SK-N-SH (cell line): ENCODE data around the gene RBM28. TPM values are rescaled to one million over a fixed set of nuclear protein-coding genes. Genes with fewer than 3 reads are reported as not detected.

ENCODE experiments used
- CTCF ChIA-PET: fragments of 300-600, 350-600 bp; formaldehyde crosslinking; extraction: SDS; loops from one replicate; lab custom pipeline; 2021; lab: Yijun Ruan, JAX
- POLR2A ChIA-PET: fragments of 350-600 bp; sonication (Branson Sonifier 250); formaldehyde crosslinking; extraction: SDS; loops from one replicate; lab custom pipeline; 2020; ENCODE audit warnings: antibody characterized with exemption, inconsistent platforms; lab: Yijun Ruan, JAX
- DNase-seq: peaks from one replicate; pipeline ENCODE4 v3.0.0; 2012
- H2AFZ ChIP-seq: fragments of 200-600 bp; sonication (generic); 2 replicates; pipeline ENCODE4 v1.8.1; 2016; ENCODE audit warnings: antibody characterized with exemption, mild to moderate bottlenecking, low read depth
- H3F3A ChIP-seq: fragments of 200-600 bp; sonication (generic); replicated peaks from 2 replicates; pipeline ENCODE3; 2016; ENCODE audit warnings: antibody characterized with exemption, mild to moderate bottlenecking; ENCODE audit not compliant: insufficient read depth
- H3K27ac ChIP-seq, 2 experiments: fragments of 200-500 bp in 1 of 2; fragments of 200-600 bp in 1 of 2; sonication (Bioruptor generic) in 1 of 2; sonication (generic), shearing (Covaris generic) in 1 of 2; 2 replicates each; pipeline versions ENCODE4 v1.5.1 to v1.6.1; 2014 to 2016; ENCODE audit warnings: low read depth in 2 of 2, inconsistent platforms in 1 of 2, low read length in 1 of 2, mild to moderate bottlenecking in 1 of 2, mixed read lengths in 1 of 2
- H3K27me3 ChIP-seq: fragments of 200-600 bp; sonication (generic), shearing (Covaris generic); 2 replicates; pipeline ENCODE4 v1.6.1; 2016; ENCODE audit warnings: mixed run types; ENCODE audit not compliant: insufficient read depth
- H3K36me3 ChIP-seq, 2 experiments: fragments of 200-500 bp in 1 of 2; fragments of 200-600 bp in 1 of 2; sonication (Bioruptor generic) in 1 of 2; sonication (generic) in 1 of 2; replicated peaks in 1 of 2; 2 replicates each; pipeline versions ENCODE3 to v1.5.1; 2014 to 2016; ENCODE audit warnings: low read length in 1 of 2, mild to moderate bottlenecking in 1 of 2; ENCODE audit not compliant: insufficient read depth in 2 of 2, control insufficient read depth in 1 of 2
- H3K4me1 ChIP-seq, 2 experiments: fragments of 200-500 bp in 1 of 2; fragments of 200-600 bp in 1 of 2; sonication (Bioruptor generic) in 1 of 2; sonication (generic), shearing (Covaris generic) in 1 of 2; 2 replicates each; pipeline versions ENCODE4 v1.5.1 to v1.6.1; 2014 to 2016; ENCODE audit warnings: low read depth in 1 of 2, low read length in 1 of 2, mixed run types in 1 of 2; ENCODE audit not compliant: insufficient read depth in 2 of 2, control insufficient read depth in 1 of 2
- H3K4me2 ChIP-seq: fragments of 200-600 bp; sonication (generic), shearing (Covaris generic); 2 replicates; pipeline ENCODE4 v1.6.1; 2017; ENCODE audit warnings: mixed run types
- H3K4me3 ChIP-seq, 2 experiments: fragments of 200-500 bp in 1 of 2; fragments of 200-600 bp in 1 of 2; sonication (Bioruptor generic) in 1 of 2; sonication (generic), shearing (Covaris generic) in 1 of 2; 2 replicates each; pipeline versions ENCODE4 v1.5.1 to v1.8.1; 2014 to 2016; ENCODE audit warnings: low read depth in 2 of 2, inconsistent platforms in 1 of 2, low read length in 1 of 2, mild to moderate bottlenecking in 1 of 2, mixed read lengths in 1 of 2, moderate library complexity in 1 of 2
- H3K79me2 ChIP-seq: fragments of 200-600 bp; sonication (generic); 2 replicates; pipeline ENCODE4 v1.8.1; 2017; ENCODE audit warnings: mild to moderate bottlenecking; ENCODE audit not compliant: insufficient read depth
- H3K9ac ChIP-seq: fragments of 200-600 bp; sonication (generic); 2 replicates; pipeline ENCODE4 v1.6.1; 2017; ENCODE audit warnings: mixed run types
- H3K9me2 ChIP-seq: fragments of 200-600 bp; sonication (generic); 2 replicates; pipeline ENCODE4 v1.6.1; 2017; ENCODE audit warnings: mixed run types
- H3K9me3 ChIP-seq: fragments of 200-600 bp; sonication (generic); 2 replicates; pipeline ENCODE4 v1.6.1; 2017; ENCODE audit warnings: mixed run types, mild to moderate bottlenecking, moderate library complexity
- H4K20me1 ChIP-seq: fragments of 200-600 bp; sonication (generic); 2 replicates; pipeline ENCODE4 v1.6.1; 2017; ENCODE audit warnings: mild to moderate bottlenecking, mixed run types; ENCODE audit not compliant: insufficient read depth
- CTCF ChIP-seq: fragments of 200-600 bp; sonication (generic); IDR thresholded peaks from 2 replicates; pipeline ENCODE4 v1.6.1; 2017; ENCODE audit warnings: antibody characterized with exemption, mild to moderate bottlenecking, moderate library complexity
- EP300 ChIP-seq, 2 experiments: IDR thresholded peaks; 2 replicates each; pipeline versions ENCODE4 v1.4.0 to v1.6.1; 2012; ENCODE audit warnings: borderline replicate concordance in 1 of 2, low read depth in 1 of 2, low read length in 1 of 2
- EZH2phosphoT487 ChIP-seq: fragments of 200-600 bp; sonication (generic); IDR thresholded peaks from 2 replicates; pipeline ENCODE4 v1.6.1; 2017; ENCODE audit warnings: low read depth, mixed run types, mild to moderate bottlenecking, antibody characterized with exemption, moderate library complexity, borderline replicate concordance
- FOXM1 ChIP-seq: IDR thresholded peaks from 2 replicates; pipeline ENCODE4 v1.4.0; 2012; ENCODE audit warnings: low read depth, mild to moderate bottlenecking
- GABPA ChIP-seq: IDR thresholded peaks from 2 replicates; pipeline ENCODE4 v1.4.0; 2012; ENCODE audit warnings: low read depth, mild to moderate bottlenecking
- IRF3 ChIP-seq: fragments of 150-350 bp; IDR thresholded peaks from 2 replicates; pipeline ENCODE4 v1.6.1; 2016; ENCODE audit warnings: mild to moderate bottlenecking, low read depth, low read length
- MAX ChIP-seq: IDR thresholded peaks from 2 replicates; pipeline ENCODE4 v1.4.0; 2012; ENCODE audit warnings: low read depth
- NFIC ChIP-seq: IDR thresholded peaks from 2 replicates; pipeline ENCODE4 v1.4.0; 2012; ENCODE audit warnings: borderline replicate concordance
- POLR2AphosphoS5 ChIP-seq: IDR thresholded peaks from 2 replicates; pipeline ENCODE4 v1.6.1; 2012; ENCODE audit warnings: low read depth, low read length
- RCOR1 ChIP-seq: fragments of 150-350 bp; IDR thresholded peaks from 2 replicates; pipeline ENCODE4 v1.6.1; 2017; ENCODE audit warnings: antibody characterized with exemption, low read length
- RXRA ChIP-seq: IDR thresholded peaks from 2 replicates; pipeline ENCODE4 v1.4.0; 2012; ENCODE audit warnings: low read depth, mild to moderate bottlenecking, borderline replicate concordance
- SIN3A ChIP-seq: IDR thresholded peaks from 2 replicates; pipeline ENCODE4 v1.6.1; 2012; ENCODE audit warnings: low read depth, mild to moderate bottlenecking, low read length, moderate library complexity, borderline replicate concordance
- TAF1 ChIP-seq: IDR thresholded peaks from 2 replicates; pipeline ENCODE4 v1.6.1; 2012; ENCODE audit warnings: low read depth, mild to moderate bottlenecking, low read length, moderate library complexity, borderline replicate concordance
- TCF12 ChIP-seq: IDR thresholded peaks from 2 replicates; pipeline ENCODE4 v1.4.0; 2012
- TEAD4 ChIP-seq: IDR thresholded peaks from 2 replicates; pipeline ENCODE4 v1.4.0; 2012; ENCODE audit warnings: mild to moderate bottlenecking, borderline replicate concordance; ENCODE audit not compliant: insufficient read depth
- USF1 ChIP-seq: IDR thresholded peaks from 2 replicates; pipeline ENCODE4 v1.4.0; 2012; ENCODE audit warnings: low read depth, borderline replicate concordance
- ZBTB33 ChIP-seq: IDR thresholded peaks from 2 replicates; pipeline ENCODE4 v1.4.0; 2012; ENCODE audit warnings: low read depth, borderline replicate concordance
- WGBS: methylation state at CpG from one replicate; pipeline ENCODE4 v1.1.6; 2017; ENCODE audit warnings: low lambda C conversion rate; 5-methylcytosine and 5-hydroxymethylcytosine counted together
- polyA plus RNA-seq, 3 experiments: library from polyadenylated mRNA; depleted of rRNA; stranded (reverse); fragments of >200 nt; gene quantifications; 2 replicates each; pipeline ENCODE4 v1.2.3, GENCODE V29; 2012

RBM28 gene
- polyA plus RNA-seq, 1 of the 3 experiments (the other 2 are of a cell fraction) = 29.1 TPM

- no peak overlapping the region for H2AFZ ChIP-seq
- CTCF ChIA-PET = interaction anchor here (5.3 to 15.8 kb wide), 4 partner anchors 14 to 109 kb away, joined by 62 to 1786 read pairs (median 413); partner anchors contain the start of genes IMPDH1 and PRRT4
These were observed 7.8 kb upstream of the RBM28 start for GRCh38 chr7:128351296-128352152.

More at GRCh38 chr7:128351296-128352152, 7.8 kb upstream of the RBM28 start:
- Histone ChIP-seq H3K27ac (peak overlapping the region in 1 of 2 experiments; percentile 92; a peak in 2 of 4 replicates), H4K20me1 (no peaks in the 10 kb centered on the region), H3K4me2 (no peak overlapping the region), H3K36me3 (no peaks in the 10 kb centered on the region), H3K9ac (no peak overlapping the region), H3K4me1 (peaks cover 0 to 58% of the 10 kb centered on the region in 2 experiments; a peak in 2 of 4 replicates), H3K9me2 (no peaks in the 10 kb centered on the region), H3F3A (no peaks in the 10 kb centered on the region), H3K79me2 (no peaks in the 10 kb centered on the region), H3K27me3 (peaks cover 7% of the 10 kb centered on the region; the same call in 1 of the 2 replicates), H3K4me3 (no peak overlapping the region), H3K9me3 (no peaks in the 10 kb centered on the region)
- POLR2A ChIA-PET = interaction anchor here (0.6 to 5.1 kb wide), 2 partner anchors 23 to 37 kb away, joined by 3 to 107 read pairs; no protein-coding TSS in a partner anchor
- TF ChIP-seq EZH2phosphoT487 = no peak
- no peak for TF ChIP-seq TEAD4
- no peak for TF ChIP-seq SIN3A
- no peak for TF ChIP-seq ZBTB33
- TF ChIP-seq FOXM1 = no peak
- TF ChIP-seq RCOR1 = no peak
- no peak for TF ChIP-seq NFIC
- no peak for TF ChIP-seq IRF3
- TF ChIP-seq RXRA = no peak
- TF ChIP-seq USF1 = no peak
- no peak for TF ChIP-seq TAF1
- no peak for TF ChIP-seq TCF12
- TF ChIP-seq POLR2AphosphoS5 = no peak
- TF ChIP-seq EP300 (IDR thresholded peaks at IDR 0.05; ENCODE audit: borderline replicate concordance in 1 of 2, low read depth in 1 of 2, low read length in 1 of 2) = no peak
- TF ChIP-seq CTCF = no peak
- TF ChIP-seq GABPA = no peak
- no peak for TF ChIP-seq MAX
- DNase-seq = peak; percentile 48
- 91% methylated on average over 51 of the region's 97 CpGs for WGBS
